ENCODE results near the gene NCK1. TPM values are rescaled to one million over a fixed set of nuclear protein-coding genes. Genes with fewer than 3 reads are reported as not detected.
A peak's percentile ranks its signal among the peaks of the same experiment; 100 is the strongest.

Gene NCK1
- total and polyA plus RNA-seq, 2 experiments from 2014 or later = 28.4 to 28.7 TPM

GRCh38 chr3:136858381-136858780 lies 3.6 kb upstream of the NCK1 start:
- H3K4me1 ChIP-seq (ENCODE audit: insufficient read depth) = peaks cover 29% of the 10 kb centered on the region
- Mint-ChIP-seq H3K4me3 (no peak overlapping the region; the same call in 2 of the 3 replicates), H3K27me3 (ENCODE audit: insufficient read depth, low read depth, poor library complexity) (peaks cover 9% of the 10 kb centered on the region), H3K27ac (no peak overlapping the region; the same call in 1 of the 2 replicates), H3K9me3 (peaks cover 4% of the 10 kb centered on the region; the same call in 1 of the 3 replicates), H3K36me3 (ENCODE audit: low read depth) (peaks cover 22% of the 10 kb centered on the region), H3K4me1 (peaks cover 39% of the 10 kb centered on the region)
- DNase-seq (ENCODE audit: low spot score) (no peak), ATAC-seq (no peak)
- H3K4me3 ChIP-seq = no peak overlapping the region
- TF ChIP-seq ZNF331 (CRISPR knock-in tag; IDR thresholded peaks at IDR 0.05; ENCODE audit: low read depth) (no peak), EZH2phosphoT487 (IDR thresholded peaks at IDR 0.05; ENCODE audit: unreplicated experiment) (no peak)
- no peak overlapping the region for H3K27ac ChIP-seq (ENCODE audit: low read depth)
- H2AFZ ChIP-seq = no peak overlapping the region
- H3K27me3 ChIP-seq (ENCODE audit: insufficient read depth) = no peaks in the 10 kb centered on the region
- peaks cover 65% of the 10 kb centered on the region for H3K79me2 ChIP-seq (replicated peaks; ENCODE audit: insufficient read depth)
- H3K9me2 ChIP-seq (ENCODE audit: insufficient read depth) = no peaks in the 10 kb centered on the region
- 0 out of 2 replicates have a peak, but pooled peaks cover 2% of the 10 kb centered on the region for H3F3A ChIP-seq (replicated peaks; ENCODE audit: low read depth)
- no peaks in the 10 kb centered on the region for H3K36me3 ChIP-seq (ENCODE audit: insufficient read depth)
- H4K20me1 ChIP-seq (replicated peaks; ENCODE audit: insufficient read depth) = peaks cover 19% of the 10 kb centered on the region
- no peak overlapping the region for H3K4me2 ChIP-seq

DNA sequence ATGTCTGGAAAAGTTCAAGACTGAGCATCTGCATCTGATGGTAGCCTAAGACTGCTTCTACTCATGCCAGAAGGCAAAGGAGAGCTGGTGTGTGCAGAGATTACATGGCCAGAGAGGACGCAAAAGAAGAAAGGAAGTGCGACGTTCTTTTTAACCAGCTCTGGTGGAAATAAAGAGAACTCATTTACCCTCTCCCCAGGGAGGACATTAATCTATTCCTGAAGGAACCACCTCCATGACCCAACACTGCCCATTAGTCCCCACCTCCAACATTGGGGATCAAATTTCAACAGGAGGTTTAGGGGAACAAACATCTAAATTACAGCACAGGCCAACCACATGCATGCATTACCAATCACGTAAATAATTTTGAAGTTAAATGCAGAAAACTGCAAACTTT lies 1.5 kb upstream of the NCK1 start:
- no peak overlapping the region for H3K27ac ChIP-seq (ENCODE audit: low read depth)
- TF ChIP-seq JUNB (IDR thresholded peaks at IDR 0.05; ENCODE audit: unreplicated experiment) (no peak), ZNF462 (CRISPR knock-in tag; IDR thresholded peaks at IDR 0.05) (peak; percentile 55; the same call in 1 of the 2 replicates)
- Mint-ChIP-seq H3K27ac (peak overlapping the region; percentile 64), H3K36me3 (ENCODE audit: low read depth) (peaks cover 12% of the 10 kb centered on the region; the same call in 2 of the 3 replicates), H3K4me1 (peaks cover 42% of the 10 kb centered on the region), H3K27me3 (ENCODE audit: insufficient read depth, low read depth, poor library complexity) (peaks cover 11% of the 10 kb centered on the region), H3K4me3 (peak overlapping the region; percentile 93), H3K9me3 (peaks cover 4% of the 10 kb centered on the region; the same call in 1 of the 3 replicates)
- no peak overlapping the region for H2AFZ ChIP-seq
- H4K20me1 ChIP-seq (replicated peaks; ENCODE audit: insufficient read depth) = peaks cover 14% of the 10 kb centered on the region; the same call in 1 of the 2 replicates
- 0 out of 2 replicates have a peak, but pooled peaks cover 2% of the 10 kb centered on the region for H3F3A ChIP-seq (replicated peaks; ENCODE audit: low read depth)
- H3K79me2 ChIP-seq (replicated peaks; ENCODE audit: insufficient read depth) = peaks cover 71% of the 10 kb centered on the region
- H3K4me2 ChIP-seq = peak overlapping the region; percentile 86
- peak overlapping the region; percentile 67 for H3K4me3 ChIP-seq
- peak; percentile 78 for DNase-seq (ENCODE audit: low spot score)
- H3K4me1 ChIP-seq (ENCODE audit: insufficient read depth) = peaks cover 30% of the 10 kb centered on the region
- no peaks in the 10 kb centered on the region for H3K27me3 ChIP-seq (ENCODE audit: insufficient read depth)
- ATAC-seq = peak; percentile 22
- H3K9me2 ChIP-seq (ENCODE audit: insufficient read depth) = no peaks in the 10 kb centered on the region
- no peaks in the 10 kb centered on the region for H3K36me3 ChIP-seq (ENCODE audit: insufficient read depth)
